ENCODE data around the gene ARFRP1. TPM values are rescaled to one million over a fixed set of nuclear protein-coding genes. Genes with fewer than 3 reads are reported as not detected.

Gene ARFRP1
- total RNA-seq, 1 experiment from 2014 or later: 42.7 TPM

DNA sequence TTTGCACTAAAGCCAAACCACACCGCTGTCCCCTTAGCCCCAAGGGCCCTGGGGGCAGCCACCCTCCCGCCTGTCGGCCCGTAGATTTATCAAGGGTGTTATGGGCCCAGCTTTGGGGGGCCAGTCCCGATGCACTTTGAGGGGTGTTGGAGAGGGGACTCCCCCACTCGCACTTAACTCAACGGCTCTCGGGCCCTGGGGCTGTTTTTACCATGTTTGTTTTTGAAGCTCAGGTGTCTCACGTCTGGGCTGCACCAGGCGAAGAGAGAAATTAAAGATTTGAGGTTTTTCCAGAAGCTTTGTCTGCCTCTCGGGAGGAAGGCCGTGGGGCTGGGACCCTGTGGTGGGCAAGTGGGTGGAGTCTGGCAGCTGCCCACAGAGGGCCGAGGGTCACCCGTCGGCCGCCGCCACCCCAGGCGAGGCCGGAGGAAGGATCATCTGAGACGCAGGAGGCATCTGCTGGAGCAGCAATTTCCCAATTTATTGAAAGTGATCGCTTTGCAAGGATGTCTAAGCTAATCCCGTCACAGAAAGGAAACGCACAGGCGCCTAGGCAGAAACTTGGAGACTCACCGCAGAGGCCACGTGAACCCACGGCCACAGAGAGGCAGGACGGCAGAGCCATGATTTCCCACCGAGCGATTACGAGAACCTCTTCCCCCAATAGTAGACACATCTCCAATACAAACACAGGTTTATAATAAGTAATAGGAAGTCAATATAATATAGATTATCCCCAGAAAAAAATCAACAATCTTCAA is 35.6 kb upstream of the ARFRP1 start:
- H2AFZ ChIP-seq (ENCODE audit: low read length): no peak overlapping the region
- H3K18ac ChIP-seq (ENCODE audit: insufficient read length, low read depth, low read length): no peak overlapping the region
- H3K9ac ChIP-seq (ENCODE audit: extremely low read depth, insufficient read length, low read length): no peak overlapping the region
- no peak overlapping the region for H3T11ph ChIP-seq (ENCODE audit: low read length)
- H4K20me1 ChIP-seq (ENCODE audit: control insufficient read depth, insufficient read depth, insufficient read length): no peaks in the 10 kb centered on the region
- H3K23me2 ChIP-seq (ENCODE audit: insufficient read length, low read depth, low read length, poor library complexity, severe bottlenecking): peaks cover 9% of the 10 kb centered on the region
- H2BK20ac ChIP-seq (ENCODE audit: low read depth, low read length, poor library complexity, severe bottlenecking): no peak overlapping the region
- H3K9me3 ChIP-seq (ENCODE audit: control insufficient read depth, low read depth, low read length): no peaks in the 10 kb centered on the region
- Mint-ChIP-seq H3K4me3 (no peak overlapping the region), H3K27me3 (ENCODE audit: low read depth) (no peaks in the 10 kb centered on the region), H3K9me3 (no peaks in the 10 kb centered on the region), H3K27ac (0 out of 7 replicates have a peak overlapping the region, but pooled peaks of 1 of the 3 experiments have one; percentile 20), H3K36me3 (ENCODE audit: insufficient read depth in 1 of 3, low read depth in 3 of 3) (peaks cover 0 to 14% (median 14%) of the 10 kb centered on the region in 3 experiments; a peak in 4 of 7 replicates), H3K4me1 (peaks cover 0 to 2% of the 10 kb centered on the region in 2 experiments; a peak in 1 of 4 replicates)
- H3K79me1 ChIP-seq (ENCODE audit: insufficient read depth, low read depth, low read length, poor library complexity, severe bottlenecking): no peaks in the 10 kb centered on the region
- no peak overlapping the region for H3K56ac ChIP-seq (ENCODE audit: insufficient read length, low read depth, low read length)
- H3K27ac ChIP-seq (ENCODE audit: insufficient read length, low read depth, low read length): no peak overlapping the region
- H3K79me2 ChIP-seq (ENCODE audit: insufficient read depth, low read length): no peaks in the 10 kb centered on the region
- no peak overlapping the region for H4K91ac ChIP-seq (ENCODE audit: insufficient read length, low read depth, low read length)
- H3K14ac ChIP-seq (ENCODE audit: insufficient read depth, low read length): no peak overlapping the region
- no peak overlapping the region for H3K4ac ChIP-seq (ENCODE audit: low read depth, low read length)
- H3K27me3 ChIP-seq (ENCODE audit: insufficient read depth, low read length): no peaks in the 10 kb centered on the region
- H4K8ac ChIP-seq (replicated peaks; ENCODE audit: insufficient read length, low read depth, low read length): no peak overlapping the region
- H2BK12ac ChIP-seq (ENCODE audit: insufficient read length, low read depth, low read length): no peak overlapping the region
- H3K4me1 ChIP-seq (ENCODE audit: insufficient read depth, low read length): no peaks in the 10 kb centered on the region
- H3K23ac ChIP-seq (ENCODE audit: insufficient read length, low read depth, low read length): no peak overlapping the region
- DNase-seq: no peak
- TF ChIP-seq CTCF (conservative IDR thresholded peaks at IDR 0.05): no peak
- H2BK120ac ChIP-seq (ENCODE audit: low read depth, low read length, poor library complexity, severe bottlenecking): no peak overlapping the region
- H4K5ac ChIP-seq (ENCODE audit: insufficient read length, low read depth, low read length): no peak overlapping the region
- no peak overlapping the region for H3K4me2 ChIP-seq (ENCODE audit: insufficient read depth, insufficient read length, low read length)
- no peak overlapping the region for H2BK15ac ChIP-seq (ENCODE audit: low read depth, low read length)
- WGBS (ENCODE audit: extremely low coverage, insufficient read length, low lambda C conversion rate): no CpG with 5 or more reads among the region's 31 CpGs
- no peak overlapping the region for H2AK5ac ChIP-seq (ENCODE audit: insufficient read length, low read length)
- H2BK5ac ChIP-seq (ENCODE audit: insufficient read length, low read length): no peak overlapping the region
